PC-9 (cell line): ENCODE measurements around the gene OR8B12. TPM values are rescaled to one million over a fixed set of nuclear protein-coding genes. Genes with fewer than 3 reads are reported as not detected.

Experiments
- BruUV-seq: library from RNA; stranded (reverse); fragments of 400-500 nt; replicated peaks from 2 replicates; lab custom pipeline; 2021; lab: Mats Ljungman, UMichigan
- CTCF ChIA-PET: fragments of 300-600 bp; sonication (Branson Sonifier 250); formaldehyde crosslinking; loops from one replicate; lab custom pipeline; 2022; ENCODE audit warnings: antibody characterized with exemption; lab: Charles Lee
- POLR2A ChIA-PET: fragments of 300-600 bp; sonication (Branson Sonifier 250); formaldehyde crosslinking; loops from one replicate; lab custom pipeline; 2022; ENCODE audit warnings: antibody characterized with exemption; ENCODE audit not compliant: unreplicated experiment; lab: Charles Lee
- DNase-seq, 2 experiments: peaks; one replicate each; pipeline versions ENCODE4 v3.0.0 to v3.0.0-alpha.2; 2015 to 2022; ENCODE audit warnings: mixed read lengths in 1 of 2
- H2AFZ ChIP-seq: fragments of 200-600 bp; sonication (generic); 2 replicates; pipeline ENCODE4 v1.8.1; 2017; ENCODE audit warnings: antibody characterized with exemption
- H3F3A ChIP-seq: fragments of 200-600 bp; sonication (generic); 2 replicates; pipeline ENCODE4 v1.8.1; 2017; ENCODE audit warnings: antibody characterized with exemption, mild to moderate bottlenecking, low read depth; ENCODE audit not compliant: insufficient read depth
- H3K27ac ChIP-seq: fragments of 200-600 bp; sonication (generic); 2 replicates; pipeline ENCODE4 v1.6.1; 2016; ENCODE audit warnings: mixed run types
- H3K27me3 ChIP-seq: fragments of 200-600 bp; sonication (generic); 2 replicates; pipeline ENCODE4 v1.6.1; 2016; ENCODE audit warnings: low read depth, mixed run types; ENCODE audit not compliant: insufficient read depth
- H3K36me3 ChIP-seq: fragments of 200-600 bp; sonication (generic); 2 replicates; pipeline ENCODE4 v1.6.1; 2016; ENCODE audit warnings: low read depth, mixed run types
- H3K4me1 ChIP-seq: fragments of 200-600 bp; sonication (generic); replicated peaks from 2 replicates; pipeline ENCODE4 v1.6.1; 2016; ENCODE audit warnings: mixed run types; ENCODE audit not compliant: insufficient read depth
- H3K4me2 ChIP-seq: fragments of 200-600 bp; sonication (generic); 2 replicates; pipeline ENCODE4 v1.6.1; 2017; ENCODE audit warnings: mixed run types
- H3K4me3 ChIP-seq: fragments of 200-600 bp; sonication (generic); 2 replicates; pipeline ENCODE4 v1.6.1; 2016; ENCODE audit warnings: mixed run types
- H3K79me2 ChIP-seq: fragments of 200-600 bp; sonication (generic); 2 replicates; pipeline ENCODE4 v1.6.1; 2017; ENCODE audit warnings: low read depth, mixed run types
- H3K9me2 ChIP-seq: fragments of 200-600 bp; sonication (generic); 2 replicates; pipeline ENCODE4 v1.8.1; 2017; ENCODE audit warnings: mild to moderate bottlenecking; ENCODE audit not compliant: insufficient read depth
- H3K9me3 ChIP-seq: fragments of 200-600 bp; sonication (generic); 2 replicates; pipeline ENCODE4 v1.8.1; 2016; ENCODE audit warnings: low read depth; ENCODE audit not compliant: insufficient read depth
- H4K20me1 ChIP-seq: fragments of 200-600 bp; sonication (generic); 2 replicates; pipeline ENCODE4 v1.8.1; 2017; ENCODE audit not compliant: insufficient read depth
- EZH2 ChIP-seq: fragments of 200-600 bp; sonication (generic); IDR thresholded peaks from 2 replicates; pipeline ENCODE4 v1.8.0; 2017; ENCODE audit warnings: antibody characterized with exemption, low read depth
- intact Hi-C: fragments of 100-400 bp; cut with micrococcal nuclease; formaldehyde crosslinking; loops from one replicate; pipeline ENCODE4 v1.10.0; 2022; ENCODE audit not compliant: unreplicated experiment
- total RNA-seq: library from RNA; stranded (reverse); gene quantifications from 2 replicates; pipeline ENCODE4 v1.2.3, GENCODE V29; 2021
- TF ChIP-seq, protein P1 (sequence below): fragments of 200-600 bp; sonication (generic); conservative IDR thresholded peaks from 2 replicates; pipeline ENCODE4 v1.6.1; 2017; ENCODE audit warnings: mixed run types, antibody characterized with exemption, mild to moderate bottlenecking, moderate library complexity

The OR8B12 gene
- total RNA-seq, 1 experiment from 2014 or later = not detected

DNA sequence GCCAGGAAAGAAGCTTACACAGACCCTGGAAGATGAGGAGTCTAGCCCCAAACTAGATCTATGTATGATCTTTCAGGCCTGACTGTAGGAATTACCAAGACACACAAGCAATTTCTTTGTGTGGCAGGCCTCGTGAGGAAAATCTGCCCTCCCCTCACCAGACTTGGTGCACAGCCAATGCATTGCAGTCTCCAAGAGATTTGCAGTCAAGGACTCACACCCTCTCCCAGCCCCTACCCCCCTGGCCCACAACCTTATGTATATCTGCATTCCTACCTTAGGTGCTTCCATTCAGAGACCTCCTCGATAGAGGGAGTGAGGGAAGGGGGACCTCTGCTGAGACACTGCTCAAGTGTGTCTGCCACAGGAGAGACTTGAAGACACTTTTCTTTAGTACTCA lies 9.8 kb downstream of the OR8B12 start:
- H3K4me2 ChIP-seq = no peak overlapping the region
- TF ChIP-seq EZH2 = no peak
- TF ChIP-seq, protein P1, sequence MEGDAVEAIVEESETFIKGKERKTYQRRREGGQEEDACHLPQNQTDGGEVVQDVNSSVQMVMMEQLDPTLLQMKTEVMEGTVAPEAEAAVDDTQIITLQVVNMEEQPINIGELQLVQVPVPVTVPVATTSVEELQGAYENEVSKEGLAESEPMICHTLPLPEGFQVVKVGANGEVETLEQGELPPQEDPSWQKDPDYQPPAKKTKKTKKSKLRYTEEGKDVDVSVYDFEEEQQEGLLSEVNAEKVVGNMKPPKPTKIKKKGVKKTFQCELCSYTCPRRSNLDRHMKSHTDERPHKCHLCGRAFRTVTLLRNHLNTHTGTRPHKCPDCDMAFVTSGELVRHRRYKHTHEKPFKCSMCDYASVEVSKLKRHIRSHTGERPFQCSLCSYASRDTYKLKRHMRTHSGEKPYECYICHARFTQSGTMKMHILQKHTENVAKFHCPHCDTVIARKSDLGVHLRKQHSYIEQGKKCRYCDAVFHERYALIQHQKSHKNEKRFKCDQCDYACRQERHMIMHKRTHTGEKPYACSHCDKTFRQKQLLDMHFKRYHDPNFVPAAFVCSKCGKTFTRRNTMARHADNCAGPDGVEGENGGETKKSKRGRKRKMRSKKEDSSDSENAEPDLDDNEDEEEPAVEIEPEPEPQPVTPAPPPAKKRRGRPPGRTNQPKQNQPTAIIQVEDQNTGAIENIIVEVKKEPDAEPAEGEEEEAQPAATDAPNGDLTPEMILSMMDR = no peak
- no peak for DNase-seq
- H3K9me2 ChIP-seq = no peaks in the 10 kb centered on the region
- H3K27me3 ChIP-seq = no peaks in the 10 kb centered on the region
- no peak overlapping the region for H3K4me3 ChIP-seq
- H2AFZ ChIP-seq = no peak overlapping the region
- no peaks in the 10 kb centered on the region for H3K36me3 ChIP-seq
- intact Hi-C loops = no loop called here
- no peak overlapping the region for H3K27ac ChIP-seq
- POLR2A ChIA-PET = no interaction called here
- peaks cover 7% of the 10 kb centered on the region; the same call in 1 of the 2 replicates for H3K4me1 ChIP-seq
- H3F3A ChIP-seq = no peaks in the 10 kb centered on the region
- no TSS peak for BruUV-seq
- 0 out of 2 replicates have a peak, but pooled peaks cover 2% of the 10 kb centered on the region for H3K9me3 ChIP-seq
- no peaks in the 10 kb centered on the region for H4K20me1 ChIP-seq
- CTCF ChIA-PET = no interaction called here
- H3K79me2 ChIP-seq = no peaks in the 10 kb centered on the region

DNA sequence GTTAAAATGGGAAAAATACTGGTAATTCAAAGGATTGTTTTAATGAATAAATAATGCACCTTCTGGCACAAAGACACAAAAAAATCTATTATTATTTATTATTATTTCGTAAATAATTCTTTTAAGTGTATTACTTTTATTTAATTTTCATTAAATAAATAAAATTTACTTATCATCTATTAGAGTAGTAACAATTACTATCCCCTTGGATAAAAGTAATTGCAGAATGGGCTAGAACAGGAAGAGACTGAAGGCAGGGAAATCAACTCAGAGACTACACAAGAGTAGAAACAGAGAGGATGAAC lies 23.0 kb downstream of the OR8B12 start:
- no peak for TF ChIP-seq EZH2
- TF ChIP-seq, protein P1 = no peak
- H3K9me2 ChIP-seq = no peaks in the 10 kb centered on the region
- H2AFZ ChIP-seq = no peak overlapping the region
- no peaks in the 10 kb centered on the region for H3K79me2 ChIP-seq
- no peak overlapping the region for H3K27ac ChIP-seq
- H3K4me2 ChIP-seq = no peak overlapping the region
- ChIA-PET CTCF (no interaction called here), POLR2A (no interaction called here)
- no peak for DNase-seq
- no peak overlapping the region for H3K4me3 ChIP-seq
- H3K4me1 ChIP-seq = no peaks in the 10 kb centered on the region
- no peaks in the 10 kb centered on the region for H3F3A ChIP-seq
- H4K20me1 ChIP-seq = no peaks in the 10 kb centered on the region
- peaks cover 25% of the 10 kb centered on the region for H3K27me3 ChIP-seq
- intact Hi-C loops = no loop called here
- H3K36me3 ChIP-seq = no peaks in the 10 kb centered on the region
- no peaks in the 10 kb centered on the region for H3K9me3 ChIP-seq
- no TSS peak for BruUV-seq

DNA sequence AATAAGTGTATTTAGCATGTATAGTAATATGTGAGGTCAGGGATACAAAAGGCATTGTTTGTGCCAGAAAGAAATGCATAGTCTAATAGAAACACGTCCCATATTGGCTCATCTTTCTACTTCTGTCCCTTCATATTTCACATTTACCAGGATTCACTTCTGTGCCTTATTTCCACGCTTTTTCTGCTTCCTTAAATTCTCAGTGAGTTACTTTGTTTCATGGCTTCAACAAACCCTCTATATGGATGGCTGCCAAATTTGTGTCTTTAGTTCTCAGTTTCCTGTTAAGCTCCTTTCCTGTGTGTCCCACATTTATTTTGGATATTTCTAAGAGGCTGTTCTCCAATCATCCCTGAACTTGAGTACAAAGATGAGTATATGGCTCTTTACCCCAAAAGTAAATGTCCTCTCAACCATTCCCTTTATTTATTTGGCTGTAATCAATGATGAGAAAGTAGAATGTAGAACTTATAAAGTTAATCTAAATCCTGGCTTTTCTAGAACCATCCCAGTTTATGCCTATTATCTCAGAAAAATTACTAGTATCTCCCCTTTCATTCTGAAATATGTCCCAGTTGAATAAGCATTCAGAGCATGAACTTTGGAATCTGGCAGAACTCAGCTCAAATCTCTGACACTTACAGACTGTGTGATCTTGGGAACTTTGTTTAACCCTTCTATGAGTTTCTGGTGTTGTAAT lies 23.5 kb downstream of the OR8B12 start:
- DNase-seq = no peak
- H3K36me3 ChIP-seq = no peaks in the 10 kb centered on the region
- no peak overlapping the region for H2AFZ ChIP-seq
- H3K4me2 ChIP-seq = no peak overlapping the region
- H3K27me3 ChIP-seq = peaks cover 25% of the 10 kb centered on the region
- POLR2A ChIA-PET = no interaction called here
- no peaks in the 10 kb centered on the region for H3K9me2 ChIP-seq
- TF ChIP-seq, protein P1 = no peak
- TF ChIP-seq EZH2 = no peak
- H3F3A ChIP-seq = no peaks in the 10 kb centered on the region
- no peak overlapping the region for H3K4me3 ChIP-seq
- H3K79me2 ChIP-seq = no peaks in the 10 kb centered on the region
- BruUV-seq = no TSS peak
- no peak overlapping the region for H3K27ac ChIP-seq
- no peaks in the 10 kb centered on the region for H4K20me1 ChIP-seq
- no peaks in the 10 kb centered on the region for H3K4me1 ChIP-seq
- H3K9me3 ChIP-seq = no peaks in the 10 kb centered on the region
- intact Hi-C loops = no loop called here
- CTCF ChIA-PET = no interaction called here
